Rectal smooth muscle tissue (tissue), 1 donor: ENCODE data around the gene EGFL6.

Experiments used
- H3K27ac ChIP-seq: one replicate; pipeline ENCODE4 v1.7.0; 2013; ENCODE audit warnings: low read depth, low read length, inconsistent platforms
- H3K27me3 ChIP-seq: one replicate; pipeline ENCODE4 v1.7.0; 2013; ENCODE audit warnings: low read length; ENCODE audit not compliant: control insufficient read depth, insufficient read depth
- H3K36me3 ChIP-seq: one replicate; pipeline ENCODE4 v1.7.0; 2013; ENCODE audit warnings: low read length; ENCODE audit not compliant: control insufficient read depth, insufficient read depth
- H3K4me1 ChIP-seq: one replicate; pipeline ENCODE4 v1.7.0; 2013; ENCODE audit warnings: low read length; ENCODE audit not compliant: control insufficient read depth, insufficient read depth
- H3K4me3 ChIP-seq: one replicate; pipeline ENCODE4 v1.7.0; 2013; ENCODE audit warnings: low read length
- H3K9ac ChIP-seq: one replicate; pipeline ENCODE4 v1.7.0; 2013; ENCODE audit warnings: low read length

The EGFL6 gene

DNA sequence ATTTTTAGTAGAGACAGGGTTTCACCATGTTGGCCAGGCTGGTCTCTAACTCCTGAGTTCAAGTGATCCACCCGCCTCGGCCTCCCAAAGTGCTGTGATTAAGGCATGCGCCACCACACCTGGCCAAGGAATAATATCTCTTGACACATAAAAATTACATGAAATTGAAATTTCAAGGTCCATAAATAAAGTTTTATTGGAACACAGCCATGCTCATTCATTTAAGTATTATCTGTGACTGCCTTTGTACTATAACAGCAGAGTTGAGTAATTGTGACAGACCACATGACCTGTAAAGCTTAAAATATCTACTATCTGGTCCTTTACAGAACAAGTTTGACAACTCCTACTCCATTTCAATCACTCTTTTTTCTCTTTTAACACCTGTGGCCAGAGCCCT lies 17.8 kb upstream of the EGFL6 start:
- Histone ChIP-seq H3K27me3 (peaks cover 7% of the 10 kb centered on the region), H3K36me3 (no peaks in the 10 kb centered on the region), H3K9ac (no peak overlapping the region), H3K27ac (no peak overlapping the region), H3K4me1 (no peaks in the 10 kb centered on the region), H3K4me3 (no peak overlapping the region)

DNA sequence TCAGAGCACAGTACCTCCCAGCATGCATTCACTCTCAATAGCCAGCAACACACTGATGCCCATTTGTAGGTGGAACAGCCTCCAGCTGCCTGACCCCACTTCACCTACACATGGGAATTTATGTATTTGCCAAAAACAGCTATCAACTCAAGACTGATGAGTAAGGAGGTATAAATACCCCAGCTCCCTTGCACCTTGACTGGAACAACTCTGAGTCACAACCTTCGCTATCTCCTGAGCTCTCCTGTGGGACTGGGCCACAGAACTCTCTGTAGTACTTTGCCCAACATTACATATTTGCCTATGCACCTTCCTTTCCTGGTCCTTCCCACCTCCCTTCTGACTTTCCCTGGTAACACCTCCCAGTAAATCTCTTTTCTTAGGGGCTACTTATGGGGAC lies 16.5 kb upstream of the EGFL6 start:
- peaks cover 7% of the 10 kb centered on the region for H3K27me3 ChIP-seq
- H3K4me1 ChIP-seq = no peaks in the 10 kb centered on the region
- no peak overlapping the region for H3K4me3 ChIP-seq
- no peak overlapping the region for H3K27ac ChIP-seq
- no peaks in the 10 kb centered on the region for H3K36me3 ChIP-seq
- H3K9ac ChIP-seq = no peak overlapping the region

DNA sequence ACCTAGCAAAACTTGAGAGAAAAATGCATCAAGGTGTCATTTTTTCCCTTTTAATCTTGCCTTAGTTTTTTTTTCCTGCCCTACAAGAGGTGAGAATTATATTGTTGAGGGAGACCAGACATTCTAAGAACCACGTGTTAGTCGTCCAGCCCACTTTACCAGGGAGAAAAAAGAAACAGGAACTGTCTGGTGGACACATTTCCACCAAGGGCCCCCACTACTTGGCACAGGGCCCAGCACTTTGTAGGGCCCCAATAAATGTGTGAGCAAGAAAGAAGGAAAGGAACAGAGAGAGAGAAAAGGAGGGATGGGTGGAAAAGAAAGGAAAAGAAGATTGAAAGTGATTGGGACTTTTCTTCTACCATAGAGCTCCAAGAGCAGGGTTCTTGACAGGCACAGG lies 3.9 kb upstream of the EGFL6 start:
- Histone ChIP-seq H3K4me1 (no peaks in the 10 kb centered on the region), H3K36me3 (no peaks in the 10 kb centered on the region), H3K4me3 (no peak overlapping the region), H3K9ac (no peak overlapping the region), H3K27me3 (peaks cover 8% of the 10 kb centered on the region), H3K27ac (no peak overlapping the region)

DNA sequence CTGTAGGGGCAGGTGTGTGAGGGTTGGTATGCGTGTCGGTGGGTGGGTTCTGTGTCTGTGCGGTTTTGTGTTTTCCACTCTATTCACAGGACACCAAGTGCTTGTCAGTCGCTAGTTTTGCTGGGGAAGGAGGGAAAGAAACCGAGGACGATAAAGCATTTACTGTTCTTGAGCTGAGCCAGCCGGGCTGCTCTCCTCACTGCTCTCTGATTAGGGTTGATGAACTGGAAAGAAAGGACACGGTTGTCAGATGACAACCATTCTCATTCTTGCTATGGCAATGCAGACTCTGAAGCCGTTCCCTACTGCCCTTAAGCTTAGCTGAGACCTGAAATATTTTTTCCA lies 832 bp downstream of the EGFL6 start:
- H3K27me3 ChIP-seq = peaks cover 10% of the 10 kb centered on the region

DNA sequence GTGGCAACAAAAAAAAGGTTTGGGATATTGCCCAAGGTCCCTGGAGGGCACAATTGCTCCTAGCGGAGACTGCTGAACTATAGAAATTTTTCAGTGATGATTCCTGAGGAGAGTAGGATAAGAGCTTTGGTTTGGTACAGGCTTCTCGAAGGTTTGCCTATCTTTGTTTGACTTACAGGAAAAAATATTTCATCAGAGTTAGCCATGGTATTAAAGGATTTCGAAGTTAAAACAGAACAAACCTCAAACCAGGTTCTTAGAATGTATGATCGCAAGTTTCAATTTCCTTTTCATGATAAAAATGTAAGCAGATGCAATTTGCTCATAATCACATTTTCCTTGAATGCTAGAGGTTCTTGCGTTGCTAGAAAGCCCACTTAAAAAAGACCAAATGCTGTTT lies 1.7 kb downstream of the EGFL6 start:
- Histone ChIP-seq H3K27me3 (peaks cover 10% of the 10 kb centered on the region), H3K9ac (no peak overlapping the region), H3K4me1 (no peaks in the 10 kb centered on the region)

More for the DNA sequence above, 832 bp downstream of the EGFL6 start:
- H3K27ac ChIP-seq = no peak overlapping the region
- no peak overlapping the region for H3K4me3 ChIP-seq
- no peak overlapping the region for H3K9ac ChIP-seq
- H3K36me3 ChIP-seq = no peaks in the 10 kb centered on the region
- H3K4me1 ChIP-seq = no peaks in the 10 kb centered on the region

DNA sequence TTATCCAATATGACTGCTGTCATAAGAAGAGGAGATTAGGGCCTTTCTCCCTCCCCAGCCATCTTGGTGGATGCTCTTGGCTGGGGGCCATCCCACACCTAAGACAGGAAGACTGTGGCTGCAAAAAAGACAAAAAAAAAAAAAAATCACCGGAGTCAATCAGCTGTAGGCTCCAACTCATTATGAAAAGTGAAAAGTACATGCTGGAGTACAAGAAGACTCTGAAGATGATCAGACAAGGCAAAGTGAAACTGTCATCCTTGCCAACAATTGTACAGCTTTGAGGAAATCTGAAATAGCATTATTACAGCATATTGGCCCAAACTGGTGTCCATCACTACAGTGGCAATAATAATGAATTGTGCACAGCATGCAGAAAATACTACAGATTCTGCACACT lies 5.2 kb downstream of the EGFL6 start:
- no peak overlapping the region for H3K27ac ChIP-seq
- H3K4me3 ChIP-seq = no peak overlapping the region
- no peaks in the 10 kb centered on the region for H3K36me3 ChIP-seq
- H3K4me1 ChIP-seq = no peaks in the 10 kb centered on the region
- peaks cover 4% of the 10 kb centered on the region for H3K27me3 ChIP-seq
- H3K9ac ChIP-seq = no peak overlapping the region

More for the DNA sequence above, 1.7 kb downstream of the EGFL6 start:
- H3K36me3 ChIP-seq = no peaks in the 10 kb centered on the region
- H3K27ac ChIP-seq = no peak overlapping the region
- no peak overlapping the region for H3K4me3 ChIP-seq

DNA sequence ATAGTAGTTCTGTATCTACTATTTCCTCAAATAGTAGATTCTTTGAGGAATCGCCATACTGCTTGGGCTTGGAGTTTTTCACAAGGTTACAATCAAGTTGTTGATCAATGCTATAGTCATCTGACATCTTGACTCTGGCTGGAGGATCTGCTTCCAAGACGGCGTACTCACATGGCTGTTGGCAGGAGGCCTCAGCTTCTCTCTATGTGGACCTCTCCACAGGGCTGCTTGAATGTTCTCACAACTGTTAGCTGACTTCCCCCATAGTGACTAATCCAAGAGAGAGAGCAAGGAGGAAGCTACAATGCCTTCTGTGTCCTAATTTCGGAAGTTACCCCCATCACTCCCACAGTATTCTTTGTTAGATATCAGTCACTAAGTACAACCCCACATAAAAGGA lies 10.3 kb downstream of the EGFL6 start:
- H3K9ac ChIP-seq = no peak overlapping the region
- H3K27me3 ChIP-seq = peaks cover 4% of the 10 kb centered on the region
- H3K27ac ChIP-seq = no peak overlapping the region
- H3K36me3 ChIP-seq = no peaks in the 10 kb centered on the region
- H3K4me3 ChIP-seq = no peak overlapping the region
- H3K4me1 ChIP-seq = no peaks in the 10 kb centered on the region

DNA sequence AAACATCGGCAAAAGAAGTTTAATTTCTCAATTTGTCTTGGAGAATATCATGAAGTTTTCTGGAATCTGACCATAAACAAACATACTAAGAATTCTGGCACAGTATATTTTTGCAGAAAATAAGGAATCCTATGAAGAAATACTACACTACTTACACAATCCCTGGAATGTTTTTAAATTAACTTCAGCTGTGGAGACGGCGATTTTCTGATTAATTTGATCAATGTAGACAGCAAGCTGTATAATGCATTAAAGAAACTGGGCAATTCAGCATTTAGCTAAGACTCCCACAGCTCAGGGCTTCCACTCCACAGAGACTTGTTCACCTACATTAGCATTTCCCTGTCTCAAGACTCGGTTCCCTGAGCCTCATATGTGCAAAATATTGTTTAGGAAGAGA lies 12.2 kb downstream of the EGFL6 start:
- Histone ChIP-seq H3K27ac (no peak overlapping the region), H3K27me3 (peaks cover 6% of the 10 kb centered on the region)

DNA sequence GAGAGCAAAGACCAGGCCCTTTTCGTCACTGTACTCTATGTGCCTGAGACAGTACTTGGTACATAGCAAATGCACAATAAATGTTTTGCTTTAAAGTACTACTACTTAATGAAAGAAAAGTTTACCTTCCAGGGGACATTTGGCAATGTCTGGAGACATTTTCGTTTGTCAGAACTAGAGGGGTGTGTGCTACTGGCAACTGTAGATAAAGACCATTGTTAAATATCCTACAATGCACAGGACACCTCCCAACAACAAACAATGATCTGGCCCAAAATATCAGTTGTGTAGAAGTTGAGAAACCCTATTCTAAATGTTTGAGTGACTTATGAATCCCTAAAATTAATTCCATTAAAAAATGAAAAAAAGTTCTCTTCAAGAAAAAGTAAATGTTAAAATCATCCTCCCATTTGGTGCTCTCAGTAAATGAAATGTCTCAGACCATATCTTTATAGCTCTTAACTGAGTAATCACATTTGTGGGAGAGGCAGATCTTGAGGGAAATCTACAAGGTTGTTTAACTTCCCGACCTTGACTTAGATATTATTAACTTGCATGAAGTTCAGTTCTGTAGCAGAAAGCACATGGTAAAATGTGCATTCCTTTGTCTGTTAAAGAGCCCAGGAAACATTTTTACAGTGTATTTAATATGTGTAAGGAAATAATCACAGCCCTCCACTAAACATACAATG lies 18.5 kb downstream of the EGFL6 start:
- Histone ChIP-seq H3K27me3 (peaks cover 6% of the 10 kb centered on the region), H3K9ac (no peak overlapping the region), H3K36me3 (no peaks in the 10 kb centered on the region), H3K27ac (no peak overlapping the region), H3K4me3 (no peak overlapping the region), H3K4me1 (no peaks in the 10 kb centered on the region)

More for the DNA sequence above, 12.2 kb downstream of the EGFL6 start:
- no peak overlapping the region for H3K4me3 ChIP-seq
- no peaks in the 10 kb centered on the region for H3K36me3 ChIP-seq
- H3K4me1 ChIP-seq = no peaks in the 10 kb centered on the region
- H3K9ac ChIP-seq = no peak overlapping the region

DNA sequence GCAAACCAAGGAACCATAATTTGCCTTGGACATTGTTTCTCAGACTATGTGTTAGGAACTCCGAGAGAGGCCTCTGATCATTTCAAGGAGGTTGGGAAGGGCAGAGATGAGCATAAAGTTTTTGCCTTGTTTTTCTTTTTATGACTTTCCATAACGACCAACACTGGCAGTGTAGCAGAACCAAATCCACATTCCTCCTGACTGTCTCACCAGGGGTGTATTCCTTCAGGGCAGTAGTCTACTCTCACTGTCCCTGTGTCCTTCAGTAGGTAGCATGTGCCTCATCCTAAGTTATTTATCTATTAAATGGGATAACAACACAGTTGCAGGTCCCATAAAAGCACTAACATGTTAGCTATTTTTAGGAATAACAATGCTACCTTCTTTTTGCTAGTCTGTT lies 20.8 kb downstream of the EGFL6 start:
- H3K4me1 ChIP-seq = no peaks in the 10 kb centered on the region
- no peaks in the 10 kb centered on the region for H3K36me3 ChIP-seq
- H3K27me3 ChIP-seq = peaks cover 3% of the 10 kb centered on the region
- H3K9ac ChIP-seq = no peak overlapping the region
- H3K27ac ChIP-seq = no peak overlapping the region
- no peak overlapping the region for H3K4me3 ChIP-seq

DNA sequence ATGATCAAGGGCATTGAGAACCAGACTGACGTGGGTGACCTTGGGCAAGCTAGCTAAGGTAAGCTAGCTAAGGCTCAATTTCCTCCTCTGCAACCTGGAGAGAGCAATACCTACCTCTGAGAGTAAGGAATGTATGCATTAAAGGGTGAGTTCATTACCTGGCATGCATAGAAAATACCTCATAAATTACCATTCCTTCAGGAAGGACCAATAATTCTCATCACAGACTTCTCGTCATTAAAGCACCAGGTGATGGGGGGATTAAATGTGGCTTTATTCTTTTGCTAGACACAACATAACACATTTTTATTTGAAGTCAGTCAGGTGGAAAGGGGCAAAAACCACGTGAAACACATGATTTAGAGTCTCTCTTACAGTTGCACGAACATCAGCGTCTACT lies 21.5 kb downstream of the EGFL6 start:
- Histone ChIP-seq H3K4me3 (no peak overlapping the region), H3K4me1 (no peaks in the 10 kb centered on the region), H3K27ac (no peak overlapping the region), H3K27me3 (peaks cover 3% of the 10 kb centered on the region), H3K9ac (no peak overlapping the region), H3K36me3 (no peaks in the 10 kb centered on the region)

DNA sequence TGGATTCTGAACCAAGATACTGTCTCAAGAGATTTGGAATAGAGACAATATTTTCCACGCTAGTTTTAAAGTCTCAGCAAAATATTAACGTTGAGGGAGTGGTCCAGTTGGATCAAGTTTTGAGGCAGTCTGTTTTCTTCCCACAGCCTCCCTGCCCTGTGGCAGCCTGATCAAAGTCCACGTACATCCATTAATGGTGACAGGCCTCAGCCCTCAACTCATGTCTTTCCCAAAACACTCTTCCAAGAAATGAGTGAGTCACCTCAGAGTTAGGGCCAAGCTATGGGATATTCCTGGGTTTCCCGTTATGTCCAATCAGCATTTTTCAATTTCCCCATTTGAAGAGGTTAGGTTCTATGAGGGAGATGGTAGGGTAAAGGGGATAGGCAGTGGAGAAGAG lies 28.5 kb downstream of the EGFL6 start:
- Histone ChIP-seq H3K9ac (no peak overlapping the region), H3K4me3 (no peak overlapping the region), H3K27me3 (peaks cover 8% of the 10 kb centered on the region), H3K4me1 (no peaks in the 10 kb centered on the region), H3K36me3 (no peaks in the 10 kb centered on the region), H3K27ac (no peak overlapping the region)

DNA sequence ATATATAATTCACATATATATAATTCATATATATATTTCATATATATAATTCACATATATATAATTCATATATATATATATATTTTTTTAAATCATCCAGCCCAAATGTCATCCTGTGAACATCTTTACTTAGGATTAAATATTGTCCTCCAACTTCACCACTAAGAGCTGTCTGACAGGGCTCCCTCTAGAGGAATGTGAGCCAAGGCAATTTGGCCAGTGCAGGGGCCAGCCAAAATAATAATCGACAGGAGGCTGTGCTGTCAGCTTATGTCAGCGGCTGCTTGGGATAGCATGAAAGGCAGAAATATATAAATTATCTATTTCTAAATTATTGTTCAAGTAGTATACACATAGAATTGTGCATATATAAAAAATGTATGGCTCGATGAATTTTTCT lies 29.5 kb downstream of the EGFL6 start:
- Histone ChIP-seq H3K9ac (no peak overlapping the region), H3K36me3 (no peaks in the 10 kb centered on the region), H3K4me1 (no peaks in the 10 kb centered on the region), H3K27me3 (peaks cover 5% of the 10 kb centered on the region), H3K27ac (no peak overlapping the region), H3K4me3 (no peak overlapping the region)
